HL-60 (cell line): ENCODE data around the gene OR4C16.

Source experiments
- DNase-seq, 2 experiments: peaks; one replicate each; pipeline ENCODE4 v3.0.0-alpha.2; 2010 to 2020; ENCODE audit warnings: low read depth in 1 of 2, low spot score in 1 of 2
- H3K27ac ChIP-seq: fragments of 250-450 bp; sonication (Bioruptor Pico); replicated peaks from 2 replicates; pipeline ENCODE4 v1.5.1; 2020; ENCODE audit warnings: mild to moderate bottlenecking, moderate library complexity
- H3K27me3 ChIP-seq: fragments of 250-450 bp; sonication (Bioruptor Pico); 2 replicates; pipeline ENCODE4 v1.5.1; 2021; ENCODE audit warnings: mild to moderate bottlenecking, moderate library complexity; ENCODE audit not compliant: insufficient read depth, poor library complexity, severe bottlenecking
- H3K4me3 ChIP-seq: replicated peaks from 2 replicates; pipeline ENCODE4 v1.5.1; 2011; ENCODE audit warnings: mild to moderate bottlenecking, control low read depth, low read length; ENCODE audit not compliant: insufficient read depth
- GABPA ChIP-seq: IDR thresholded peaks from 2 replicates; pipeline ENCODE4 v1.6.1; 2012; ENCODE audit warnings: low read depth
- POLR2AphosphoS5 ChIP-seq: IDR thresholded peaks from 2 replicates; pipeline ENCODE4 v1.6.1; 2012; ENCODE audit warnings: low read depth
- SPI1 ChIP-seq: IDR thresholded peaks from 2 replicates; pipeline ENCODE4 v1.6.1; 2012; ENCODE audit warnings: low read depth, mild to moderate bottlenecking, borderline replicate concordance
- TF ChIP-seq, protein P1 (sequence below): IDR thresholded peaks from one replicate; pipeline ENCODE4 v1.5.1; 2011; ENCODE audit warnings: low read length, control low read depth, inconsistent platforms; ENCODE audit not compliant: insufficient read depth
- TF ChIP-seq, protein P2 (sequence below): IDR thresholded peaks from 2 replicates; pipeline ENCODE4 v1.6.1; 2012; ENCODE audit warnings: low read depth; ENCODE audit not compliant: insufficient replicate concordance

OR4C16 gene

GRCh38 chr11:55607545-55607944 is 35.6 kb downstream of the OR4C16 start, which contains the start of gene OR4C11:
TSS of gene OR4C11 (minus strand) at chr11:55607645. CDS start at chr11:55604373, 3,272 bp downstream.
- TF ChIP-seq, protein P1, sequence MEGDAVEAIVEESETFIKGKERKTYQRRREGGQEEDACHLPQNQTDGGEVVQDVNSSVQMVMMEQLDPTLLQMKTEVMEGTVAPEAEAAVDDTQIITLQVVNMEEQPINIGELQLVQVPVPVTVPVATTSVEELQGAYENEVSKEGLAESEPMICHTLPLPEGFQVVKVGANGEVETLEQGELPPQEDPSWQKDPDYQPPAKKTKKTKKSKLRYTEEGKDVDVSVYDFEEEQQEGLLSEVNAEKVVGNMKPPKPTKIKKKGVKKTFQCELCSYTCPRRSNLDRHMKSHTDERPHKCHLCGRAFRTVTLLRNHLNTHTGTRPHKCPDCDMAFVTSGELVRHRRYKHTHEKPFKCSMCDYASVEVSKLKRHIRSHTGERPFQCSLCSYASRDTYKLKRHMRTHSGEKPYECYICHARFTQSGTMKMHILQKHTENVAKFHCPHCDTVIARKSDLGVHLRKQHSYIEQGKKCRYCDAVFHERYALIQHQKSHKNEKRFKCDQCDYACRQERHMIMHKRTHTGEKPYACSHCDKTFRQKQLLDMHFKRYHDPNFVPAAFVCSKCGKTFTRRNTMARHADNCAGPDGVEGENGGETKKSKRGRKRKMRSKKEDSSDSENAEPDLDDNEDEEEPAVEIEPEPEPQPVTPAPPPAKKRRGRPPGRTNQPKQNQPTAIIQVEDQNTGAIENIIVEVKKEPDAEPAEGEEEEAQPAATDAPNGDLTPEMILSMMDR = no peak
- TF ChIP-seq, protein P2, sequence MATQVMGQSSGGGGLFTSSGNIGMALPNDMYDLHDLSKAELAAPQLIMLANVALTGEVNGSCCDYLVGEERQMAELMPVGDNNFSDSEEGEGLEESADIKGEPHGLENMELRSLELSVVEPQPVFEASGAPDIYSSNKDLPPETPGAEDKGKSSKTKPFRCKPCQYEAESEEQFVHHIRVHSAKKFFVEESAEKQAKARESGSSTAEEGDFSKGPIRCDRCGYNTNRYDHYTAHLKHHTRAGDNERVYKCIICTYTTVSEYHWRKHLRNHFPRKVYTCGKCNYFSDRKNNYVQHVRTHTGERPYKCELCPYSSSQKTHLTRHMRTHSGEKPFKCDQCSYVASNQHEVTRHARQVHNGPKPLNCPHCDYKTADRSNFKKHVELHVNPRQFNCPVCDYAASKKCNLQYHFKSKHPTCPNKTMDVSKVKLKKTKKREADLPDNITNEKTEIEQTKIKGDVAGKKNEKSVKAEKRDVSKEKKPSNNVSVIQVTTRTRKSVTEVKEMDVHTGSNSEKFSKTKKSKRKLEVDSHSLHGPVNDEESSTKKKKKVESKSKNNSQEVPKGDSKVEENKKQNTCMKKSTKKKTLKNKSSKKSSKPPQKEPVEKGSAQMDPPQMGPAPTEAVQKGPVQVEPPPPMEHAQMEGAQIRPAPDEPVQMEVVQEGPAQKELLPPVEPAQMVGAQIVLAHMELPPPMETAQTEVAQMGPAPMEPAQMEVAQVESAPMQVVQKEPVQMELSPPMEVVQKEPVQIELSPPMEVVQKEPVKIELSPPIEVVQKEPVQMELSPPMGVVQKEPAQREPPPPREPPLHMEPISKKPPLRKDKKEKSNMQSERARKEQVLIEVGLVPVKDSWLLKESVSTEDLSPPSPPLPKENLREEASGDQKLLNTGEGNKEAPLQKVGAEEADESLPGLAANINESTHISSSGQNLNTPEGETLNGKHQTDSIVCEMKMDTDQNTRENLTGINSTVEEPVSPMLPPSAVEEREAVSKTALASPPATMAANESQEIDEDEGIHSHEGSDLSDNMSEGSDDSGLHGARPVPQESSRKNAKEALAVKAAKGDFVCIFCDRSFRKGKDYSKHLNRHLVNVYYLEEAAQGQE = no peak
- TF ChIP-seq SPI1 = no peak
- TF ChIP-seq GABPA = no peak
- no peak for TF ChIP-seq POLR2AphosphoS5
- H3K27me3 ChIP-seq = no peaks in the 10 kb centered on the region
- DNase-seq = no peak
- no peak within 1 kb of the TSS for H3K27ac ChIP-seq
- H3K4me3 ChIP-seq = no peak within 1 kb of the TSS
